WTC11 (cell line): ENCODE data around the gene R3HDM4. TPM values are rescaled to one million over a fixed set of nuclear protein-coding genes. Genes with fewer than 3 reads are reported as not detected.

Source experiments
- ATAC-seq: fragments of 200-7000 bp; cut with Tn5 transposase; 2 replicates; pipeline ENCODE4 v1.10.0; 2021; ENCODE audit warnings: mild to moderate bottlenecking, moderate library complexity
- CTCF ChIA-PET: fragments of 300-600 bp; sonication (Branson Sonifier 250); formaldehyde crosslinking; loops from one replicate; lab custom pipeline; 2021; ENCODE audit warnings: antibody characterized with exemption; lab: Charles Lee
- POLR2A ChIA-PET: fragments of 350-600 bp; sonication (Branson Sonifier 250); formaldehyde crosslinking; loops from one replicate; lab custom pipeline; 2021; ENCODE audit warnings: antibody characterized with exemption; lab: Charles Lee
- DNase-seq: peaks from one replicate; pipeline ENCODE4 v3.0.0; 2021; ENCODE audit warnings: low spot score
- H3K27ac Mint-ChIP-seq: 2 replicates; pipeline ENCODE4 v1.8.0; 2021; ENCODE audit warnings: mixed read lengths
- H3K27me3 Mint-ChIP-seq: 2 replicates; pipeline ENCODE4 v1.8.0; 2021; ENCODE audit warnings: low read depth, mild to moderate bottlenecking, moderate library complexity, mixed read lengths
- H3K36me3 Mint-ChIP-seq: 2 replicates; pipeline ENCODE4 v1.8.0; 2021; ENCODE audit warnings: mixed read lengths
- H3K4me1 Mint-ChIP-seq: 2 replicates; pipeline ENCODE4 v1.8.0; 2022; ENCODE audit warnings: mixed read lengths
- H3K4me3 Mint-ChIP-seq: 2 replicates; pipeline ENCODE4 v1.8.0; 2021; ENCODE audit warnings: mild to moderate bottlenecking, moderate library complexity, mixed read lengths
- H3K9me3 Mint-ChIP-seq: 2 replicates; pipeline ENCODE4 v1.8.0; 2021; ENCODE audit warnings: mixed read lengths
- ATF2 ChIP-seq: sonication (generic); formaldehyde crosslinking; IDR thresholded peaks from 2 replicates; pipeline ENCODE4 v1.8.1; 2022; ENCODE audit warnings: low read depth, missing genetic modification reagents, borderline replicate concordance
- ATF3 ChIP-seq: sonication (generic); formaldehyde crosslinking; conservative IDR thresholded peaks from 2 replicates; pipeline ENCODE4 v1.8.1; 2022; ENCODE audit warnings: mild to moderate bottlenecking, missing genetic modification reagents
- CBFB ChIP-seq: sonication (generic); formaldehyde crosslinking; IDR thresholded peaks from 2 replicates; pipeline ENCODE4 v1.8.1; 2022; ENCODE audit warnings: mild to moderate bottlenecking, low read depth, missing genetic modification reagents
- CREB1 ChIP-seq: sonication (generic); formaldehyde crosslinking; IDR thresholded peaks from 2 replicates; pipeline ENCODE4 v1.8.0; 2023; ENCODE audit warnings: mild to moderate bottlenecking, missing genetic modification reagents
- CTCF ChIP-seq: fragments of 200-600 bp; IDR thresholded peaks from 2 replicates; pipeline ENCODE4 v1.8.0; 2022; ENCODE audit warnings: antibody characterized with exemption
- ESRRA ChIP-seq: sonication (generic); formaldehyde crosslinking; IDR thresholded peaks from 2 replicates; pipeline ENCODE4 v1.8.1; 2022; ENCODE audit warnings: mild to moderate bottlenecking, missing genetic modification reagents, borderline replicate concordance
- GABPB1 ChIP-seq: sonication (generic); formaldehyde crosslinking; IDR thresholded peaks from 2 replicates; pipeline ENCODE4 v1.8.1; 2023; ENCODE audit warnings: mild to moderate bottlenecking, missing genetic modification reagents
- GTF2I ChIP-seq: fragments of 250-450 bp; sonication (Bioruptor Pico); conservative IDR thresholded peaks from 2 replicates; pipeline ENCODE4 v1.4.0; 2021; ENCODE audit warnings: mild to moderate bottlenecking
- KAT7 ChIP-seq: sonication (generic); formaldehyde crosslinking; IDR thresholded peaks from 2 replicates; pipeline ENCODE4 v1.8.1; 2023; ENCODE audit warnings: missing genetic modification reagents, mild to moderate bottlenecking, borderline replicate concordance
- MAX ChIP-seq: sonication (generic); formaldehyde crosslinking; IDR thresholded peaks from 2 replicates; pipeline ENCODE4 v1.8.0; 2022; ENCODE audit warnings: mild to moderate bottlenecking, missing genetic modification reagents
- MLX ChIP-seq: sonication (generic); formaldehyde crosslinking; IDR thresholded peaks from 2 replicates; pipeline ENCODE4 v1.8.1; 2023; ENCODE audit warnings: mild to moderate bottlenecking, missing genetic modification reagents, moderate library complexity
- PRDM15 ChIP-seq: sonication (generic); formaldehyde crosslinking; IDR thresholded peaks from 2 replicates; pipeline ENCODE4 v1.8.0; 2022; ENCODE audit warnings: missing genetic modification reagents
- PRRX2 ChIP-seq: fragments of 250-450 bp; sonication (Bioruptor Pico); IDR thresholded peaks from 2 replicates; pipeline ENCODE4 v1.8.0; 2021; ENCODE audit warnings: mild to moderate bottlenecking
- RELA ChIP-seq: sonication (generic); formaldehyde crosslinking; IDR thresholded peaks from 2 replicates; pipeline ENCODE4 v1.8.1; 2022; ENCODE audit warnings: missing genetic modification reagents, mild to moderate bottlenecking, borderline replicate concordance
- RORB ChIP-seq: fragments of 250-450 bp; sonication (Bioruptor Pico); IDR thresholded peaks from 2 replicates; pipeline ENCODE4 v1.9.0; 2021; ENCODE audit warnings: mild to moderate bottlenecking
- SOX15 ChIP-seq: fragments of 250-450 bp; sonication (Bioruptor Pico); IDR thresholded peaks from 2 replicates; pipeline ENCODE4 v1.9.0; 2021; ENCODE audit warnings: mild to moderate bottlenecking
- SP1 ChIP-seq: sonication (generic); formaldehyde crosslinking; conservative IDR thresholded peaks from 2 replicates; pipeline ENCODE4 v1.8.1; 2022; ENCODE audit warnings: missing genetic modification reagents
- TCF7 ChIP-seq: sonication (generic); formaldehyde crosslinking; IDR thresholded peaks from 2 replicates; pipeline ENCODE4 v1.8.0; 2022; ENCODE audit warnings: mild to moderate bottlenecking, low read depth, missing genetic modification reagents, moderate library complexity
- TEAD4 ChIP-seq: sonication (generic); formaldehyde crosslinking; IDR thresholded peaks from 2 replicates; pipeline ENCODE4 v1.8.0; 2022; ENCODE audit warnings: mild to moderate bottlenecking, missing genetic modification reagents
- USF1 ChIP-seq: sonication (generic); formaldehyde crosslinking; IDR thresholded peaks from 2 replicates; pipeline ENCODE4 v1.8.0; 2022; ENCODE audit warnings: mild to moderate bottlenecking, missing genetic modification reagents
- ZNF138 ChIP-seq: sonication (generic); formaldehyde crosslinking; conservative IDR thresholded peaks from 2 replicates; pipeline ENCODE4 v1.8.1; 2022; ENCODE audit warnings: mild to moderate bottlenecking, moderate library complexity, missing genetic modification reagents
- ZNF317 ChIP-seq: sonication (generic); formaldehyde crosslinking; IDR thresholded peaks from 2 replicates; pipeline ENCODE4 v1.8.1; 2023; ENCODE audit warnings: low read depth, mild to moderate bottlenecking, moderate library complexity, missing genetic modification reagents, borderline replicate concordance
- ZNF423 ChIP-seq: fragments of 250-450 bp; sonication (Bioruptor Pico); IDR thresholded peaks from 2 replicates; pipeline ENCODE4 v2.1.2; 2022; ENCODE audit warnings: mild to moderate bottlenecking, moderate library complexity
- ZSCAN18 ChIP-seq: fragments of 250-450 bp; sonication (Bioruptor Pico); IDR thresholded peaks from 2 replicates; pipeline ENCODE4 v2.1.2; 2022; ENCODE audit warnings: mild to moderate bottlenecking, moderate library complexity
- total RNA-seq: library from RNA; stranded (reverse); gene quantifications from 3 replicates; pipeline ENCODE4 v1.2.3, GENCODE V29; 2021

Gene R3HDM4
- total RNA-seq, 1 experiment from 2014 or later, result 99.5 TPM

GRCh38 chr19:853014-853585 lies 59.9 kb downstream of the R3HDM4 start (continued):
- TF ChIP-seq USF1 (CRISPR knock-in tag) (no peak), ZSCAN18 (CRISPR knock-in tag) (no peak), ESRRA (no peak), ZNF317 (CRISPR knock-in tag) (no peak), GABPB1 (CRISPR knock-in tag) (no peak), CBFB (CRISPR knock-in tag) (no peak), CTCF (no peak)
- TF ChIP-seq, all 79 proteins: peak for 0

GRCh38 chr19:852136-853013 lies 60.6 kb downstream of the R3HDM4 start, which contains the start of gene ELANE:
ELANE (plus strand) TSS chr19:852303; CDS start chr19:852329, 26 bp downstream.
- no peak within 1 kb of the TSS for H3K4me3 Mint-ChIP-seq
- no peaks in the 10 kb centered on the region for H3K9me3 Mint-ChIP-seq
- no peak for TF ChIP-seq KAT7 (CRISPR knock-in tag)
- no peak for TF ChIP-seq ATF3 (CRISPR knock-in tag)
- TF ChIP-seq SOX15 (CRISPR knock-in tag), result no peak
- no peak for TF ChIP-seq PRRX2 (CRISPR knock-in tag)
- TF ChIP-seq TEAD4 (CRISPR knock-in tag), result no peak
- TF ChIP-seq ATF2 (CRISPR knock-in tag), result no peak
- no peak for TF ChIP-seq MAX (CRISPR knock-in tag)
- TF ChIP-seq TCF7 (CRISPR knock-in tag), result no peak
- TF ChIP-seq ZNF423, result no peak
- no peak for TF ChIP-seq USF1 (CRISPR knock-in tag)
- TF ChIP-seq RORB (CRISPR knock-in tag), result no peak
- no peak for TF ChIP-seq CREB1 (CRISPR knock-in tag)
- no peak for TF ChIP-seq SP1 (CRISPR knock-in tag)
- TF ChIP-seq MLX (CRISPR knock-in tag), result no peak
- no peak for TF ChIP-seq RELA
- TF ChIP-seq GTF2I (CRISPR knock-in tag), result no peak
- TF ChIP-seq PRDM15 (CRISPR knock-in tag), result no peak
- TF ChIP-seq ZNF138 (CRISPR knock-in tag), result no peak
- TF ChIP-seq, all 79 proteins: peak for 0
- no peaks in the 10 kb centered on the region for H3K36me3 Mint-ChIP-seq
- peak; percentile 10 for DNase-seq
- no peak within 1 kb of the TSS for H3K27ac Mint-ChIP-seq
- ATAC-seq, result no peak
- H3K27me3 Mint-ChIP-seq, result peaks cover under 1% of the 10 kb centered on the region; the same call in 1 of the 2 replicates
- no peaks in the 10 kb centered on the region for H3K4me1 Mint-ChIP-seq
- ChIA-PET CTCF (no interaction called here), POLR2A (no interaction called here)
